A549 (cell line): ENCODE data around the gene MEF2C.

ENCODE experiments used
- BCL3 ChIP-seq: fragments of >200 bp; sonication (Bioruptor Twin); formaldehyde crosslinking; IDR thresholded peaks from 3 replicates; pipeline ENCODE4 v1.6.1; 2016
- CTCF ChIP-seq: fragments of >200 bp; sonication (Bioruptor Twin); formaldehyde crosslinking; IDR thresholded peaks from 3 replicates; pipeline ENCODE4 v1.5.1; 2016
- HMGXB4 ChIP-seq: fragments of 250-450 bp; sonication (Bioruptor Pico); IDR thresholded peaks from 2 replicates; pipeline ENCODE4 v1.5.0; 2021; ENCODE audit warnings: mild to moderate bottlenecking, moderate library complexity, borderline replicate concordance
- JUNB ChIP-seq: fragments of >200 bp; sonication (Bioruptor Twin); formaldehyde crosslinking; IDR thresholded peaks from 2 replicates; pipeline ENCODE4 v1.6.1; 2016
- PBX3 ChIP-seq: IDR thresholded peaks from 2 replicates; pipeline ENCODE4 v1.6.1; 2012
- POLR2A ChIP-seq: IDR thresholded peaks from 2 replicates; pipeline ENCODE4 v1.6.1; 2012; ENCODE audit warnings: mild to moderate bottlenecking, low read length
- RAD21 ChIP-seq, 2 experiments: fragments of >200 bp in 1 of 2; sonication (Bioruptor Twin) in 1 of 2; formaldehyde crosslinking in 1 of 2; IDR thresholded peaks in 1 of 2; conservative IDR thresholded peaks in 1 of 2; 2 replicates in 1 of 2; 3 replicates in 1 of 2; pipeline ENCODE4 v1.6.1; 2012 to 2018; ENCODE audit warnings: inconsistent platforms in 1 of 2
- REST ChIP-seq: fragments of 200-600 bp; sonication (generic); IDR thresholded peaks from 2 replicates; pipeline ENCODE4 v1.6.1; 2016; ENCODE audit warnings: antibody characterized with exemption, mild to moderate bottlenecking, moderate library complexity

DNA sequence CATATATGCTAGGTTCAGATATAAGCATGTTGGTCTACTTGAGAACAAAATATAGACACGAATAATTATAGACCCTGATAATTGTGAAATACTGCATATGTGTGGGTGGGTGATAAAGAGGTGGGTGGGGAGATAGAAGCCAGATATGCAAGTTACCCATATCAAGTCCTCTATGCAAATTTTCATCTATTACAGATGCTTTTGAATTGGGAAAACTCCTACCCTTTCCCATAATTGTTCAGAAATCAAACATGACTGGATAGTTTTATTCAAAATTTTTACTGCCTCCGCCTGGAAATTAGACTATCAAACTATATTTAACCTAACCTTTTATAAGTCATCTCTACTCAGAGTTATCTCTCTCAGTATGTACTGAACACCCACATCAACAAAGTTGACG lies 157.5 kb downstream of the MEF2C start:
- TF ChIP-seq BCL3 (no peak), CTCF (no peak), RAD21 (conservative IDR thresholded peaks at IDR 0.05 in 1 of 2, IDR thresholded peaks at IDR 0.05 in 1 of 2) (no peak), POLR2A (no peak), JUNB (no peak), PBX3 (no peak), HMGXB4 (CRISPR knock-in tag) (no peak), REST (no peak)
